DMS 273 (cell line): ENCODE measurements around the gene ELP1.

Experiments used
- DNase-seq: peaks from one replicate; lab custom pipeline; 2025; ENCODE audit not compliant: unreplicated experiment; lab: John Stamatoyannopoulos, UW

ELP1 gene

DNA sequence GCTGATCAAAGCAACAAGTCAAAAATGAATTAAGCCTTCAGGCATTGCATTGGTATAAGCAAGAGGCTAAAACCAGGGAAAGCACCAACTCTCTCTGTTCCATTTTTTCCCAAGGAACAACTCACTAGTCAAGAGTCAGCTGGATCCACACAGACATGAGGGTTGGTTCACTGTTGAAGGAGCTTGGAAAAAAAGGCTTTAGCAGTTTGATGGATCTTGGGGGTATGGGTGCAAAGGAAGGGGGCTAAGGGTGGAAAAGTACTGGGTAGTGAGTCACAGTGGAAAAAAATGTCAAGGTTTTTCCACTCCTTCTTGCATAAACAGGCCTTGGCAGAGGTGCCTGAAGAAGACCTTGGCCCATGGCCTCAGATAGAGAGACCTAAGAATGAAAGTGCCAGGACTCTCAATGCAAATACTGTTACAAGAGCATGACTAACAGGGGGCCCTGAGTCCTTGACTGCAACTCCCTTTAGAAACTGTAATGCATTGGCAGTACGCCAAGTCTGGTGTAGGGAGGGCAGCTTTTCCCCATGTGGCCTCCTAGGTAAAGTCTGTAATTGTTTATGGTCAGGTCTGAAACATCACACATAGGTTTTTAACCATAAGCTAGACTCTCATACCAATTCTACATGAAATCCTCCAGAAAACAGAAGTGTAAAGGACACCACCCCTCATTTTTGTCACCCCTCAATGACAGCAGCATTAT, 48.1 kb downstream of the ELP1 start:
- DNase-seq, result peak; percentile 86

DNA sequence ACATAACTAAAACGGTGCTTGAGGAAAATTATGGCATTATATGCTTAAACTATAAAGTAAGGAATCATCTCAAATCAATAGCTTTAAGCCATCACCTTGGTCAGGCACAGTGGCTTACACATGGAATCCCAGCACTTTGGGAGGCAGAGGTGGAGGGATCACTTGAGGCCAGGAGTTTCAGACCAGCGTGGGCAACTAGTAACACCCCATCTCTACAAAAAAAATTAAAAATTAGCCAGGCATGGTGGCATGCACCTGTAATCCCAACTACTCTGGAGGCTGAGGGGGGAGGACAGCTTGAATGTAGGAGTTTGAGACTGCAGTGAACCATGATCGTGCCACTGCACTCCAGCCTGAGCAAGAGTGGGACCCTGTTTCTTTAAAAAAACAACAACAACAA, 49.2 kb downstream of the ELP1 start:
- DNase-seq, result no peak

DNA sequence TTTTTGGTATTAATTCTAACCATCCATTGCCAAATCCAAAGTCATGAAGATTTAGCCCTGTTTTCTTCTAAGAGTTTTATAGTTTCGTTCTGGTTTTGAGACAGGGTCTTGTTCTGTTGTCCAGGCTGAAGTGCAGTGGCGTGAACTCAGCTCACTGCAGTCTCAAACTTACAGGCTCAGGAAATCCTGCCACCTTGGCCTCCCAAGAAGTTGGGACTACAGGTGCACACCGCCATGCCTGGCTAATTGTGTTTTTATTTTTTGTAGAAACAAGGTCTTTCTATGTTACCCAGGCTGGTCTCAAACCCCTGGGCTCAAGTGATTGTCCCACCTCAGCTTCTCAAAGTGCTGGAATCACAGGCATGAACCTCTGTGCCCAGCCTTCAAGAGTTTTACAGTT, 50.8 kb downstream of the ELP1 start:
- DNase-seq, result no peak

DNA sequence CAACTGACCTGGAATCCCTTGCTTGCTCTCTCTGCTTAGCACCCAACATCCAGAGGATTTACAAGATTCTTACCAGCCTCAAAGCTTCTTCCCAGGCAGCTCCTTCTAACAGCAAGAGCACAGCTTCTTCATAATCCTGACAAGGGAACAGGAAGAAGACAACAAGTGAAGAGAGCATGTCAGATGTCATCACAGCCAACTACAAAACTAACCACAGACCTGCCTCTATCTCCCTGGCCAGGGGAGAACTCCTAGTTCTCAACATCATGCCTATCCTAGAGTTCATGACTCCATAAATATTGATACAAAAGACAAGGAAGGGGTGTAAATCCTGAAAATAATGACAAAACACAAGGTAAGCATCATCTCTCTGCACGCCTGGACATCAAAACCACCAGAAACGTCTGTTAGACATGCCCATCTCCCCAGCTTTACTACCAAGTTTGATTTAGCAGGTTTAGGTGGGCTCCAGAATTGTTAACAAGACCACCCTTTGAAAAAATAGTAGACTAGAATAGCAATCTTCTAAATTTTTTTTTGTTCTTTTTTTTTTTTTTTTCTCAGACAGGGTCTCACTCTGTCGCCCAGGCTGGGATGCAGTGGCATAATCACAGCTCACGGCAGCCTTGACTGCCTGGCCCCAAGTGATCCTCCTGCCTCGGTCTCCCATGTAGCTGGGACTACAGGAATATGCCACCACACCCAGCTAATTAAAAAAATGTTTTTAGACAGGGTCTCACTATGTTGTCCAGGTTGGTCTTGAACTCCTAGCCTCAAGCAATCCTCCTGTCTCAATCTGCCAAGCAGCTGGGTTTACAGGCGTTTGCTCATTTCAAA, 51.7 kb downstream of the ELP1 start:
- DNase-seq, result no peak

DNA sequence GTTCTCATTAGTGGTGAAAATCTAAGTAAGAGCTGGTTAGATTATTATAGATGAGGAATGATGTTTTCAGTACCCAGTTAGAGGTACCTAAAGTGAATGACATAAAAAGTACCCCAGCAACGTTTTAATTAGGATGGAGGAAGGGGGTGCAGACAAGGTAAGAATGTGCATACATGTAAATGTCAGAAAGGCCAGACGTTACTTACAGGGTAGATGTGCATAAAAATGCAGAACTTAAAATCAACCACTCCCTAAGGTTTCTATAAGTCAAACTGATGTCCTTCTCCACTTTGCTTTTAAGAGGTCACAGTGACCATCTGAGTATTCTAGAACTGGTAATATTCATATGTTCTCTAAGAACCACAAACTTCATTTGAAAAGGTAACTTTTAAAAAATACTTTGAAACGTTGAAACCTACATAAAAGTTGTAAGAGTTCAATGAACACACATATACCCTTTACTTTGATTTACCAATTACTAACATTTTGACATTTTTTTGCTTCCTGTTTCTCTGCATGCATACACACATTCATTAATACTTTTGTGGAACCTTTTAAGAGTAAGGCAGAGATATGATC, 53.1 kb downstream of the ELP1 start:
- no peak for DNase-seq

DNA sequence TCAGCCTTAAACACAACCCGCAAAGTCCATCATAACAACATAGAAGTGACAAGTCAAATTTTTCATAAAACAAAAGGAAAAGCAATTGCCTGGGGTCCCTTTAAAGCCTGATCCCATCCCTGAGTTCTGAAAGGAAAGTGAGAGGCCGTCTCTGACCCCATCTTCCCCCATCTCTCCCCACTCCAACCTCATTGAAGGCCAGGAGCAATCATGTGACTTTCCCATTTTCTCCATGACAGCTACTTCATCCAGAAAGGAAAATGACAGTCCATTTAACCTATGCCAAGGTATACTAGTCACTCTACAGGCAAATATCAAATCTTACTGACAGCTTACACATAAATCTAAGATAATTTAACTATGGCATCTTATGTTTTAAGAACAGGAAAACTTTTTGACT, 56.4 kb downstream of the ELP1 start:
- DNase-seq, result no peak

DNA sequence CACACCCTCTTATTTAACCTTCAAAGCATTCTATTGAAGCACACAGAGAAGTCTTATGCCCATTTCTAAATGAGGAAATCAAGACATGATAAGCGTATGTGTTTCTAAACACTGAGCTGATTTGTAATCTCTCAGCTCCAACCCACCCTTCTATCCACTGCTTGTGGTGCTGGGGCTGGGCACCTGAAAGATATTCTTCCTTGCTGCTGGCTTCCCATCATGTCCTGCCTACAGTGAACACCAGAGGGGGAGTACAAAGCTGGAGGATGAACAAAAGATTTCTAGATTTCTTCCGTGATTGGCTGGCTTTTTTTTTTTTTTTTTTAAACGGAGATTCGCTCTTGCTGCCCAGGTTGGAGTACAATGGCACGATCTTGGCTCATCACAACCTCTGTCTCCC, 57.5 kb downstream of the ELP1 start:
- DNase-seq, result no peak

DNA sequence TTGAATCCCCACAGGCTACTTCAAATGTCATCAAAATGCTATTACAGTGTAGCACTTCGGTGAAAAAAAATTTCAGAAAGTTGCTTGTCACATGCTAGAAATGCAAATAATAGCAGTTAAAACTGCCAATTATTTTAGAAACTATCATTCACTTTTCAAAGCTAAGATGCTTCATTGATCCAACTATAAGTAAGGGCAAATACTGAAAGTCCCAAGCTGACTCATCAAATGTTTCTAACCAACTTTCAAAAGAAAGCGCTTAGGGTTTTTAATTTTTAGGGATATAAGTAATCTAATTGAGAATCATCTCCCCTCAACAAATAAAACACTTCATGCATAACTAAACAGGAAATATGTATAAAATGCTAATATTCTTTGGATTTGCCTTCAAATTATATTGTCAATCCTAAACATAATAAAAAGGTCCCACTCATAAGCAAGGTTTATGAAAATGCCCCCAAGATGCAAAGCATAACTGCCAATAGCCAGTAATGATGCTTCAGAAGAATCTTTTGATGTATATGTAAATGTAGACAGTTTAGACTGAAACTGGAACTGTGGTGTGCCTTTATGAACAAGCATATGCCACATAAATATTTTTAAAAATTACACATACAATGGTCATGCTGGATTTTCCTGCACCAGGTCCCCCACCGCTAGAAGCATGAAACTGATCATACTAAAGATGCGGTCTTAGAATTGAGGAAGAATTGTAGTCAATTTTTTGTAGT, 59.7 kb downstream of the ELP1 start:
- DNase-seq, result no peak

DNA sequence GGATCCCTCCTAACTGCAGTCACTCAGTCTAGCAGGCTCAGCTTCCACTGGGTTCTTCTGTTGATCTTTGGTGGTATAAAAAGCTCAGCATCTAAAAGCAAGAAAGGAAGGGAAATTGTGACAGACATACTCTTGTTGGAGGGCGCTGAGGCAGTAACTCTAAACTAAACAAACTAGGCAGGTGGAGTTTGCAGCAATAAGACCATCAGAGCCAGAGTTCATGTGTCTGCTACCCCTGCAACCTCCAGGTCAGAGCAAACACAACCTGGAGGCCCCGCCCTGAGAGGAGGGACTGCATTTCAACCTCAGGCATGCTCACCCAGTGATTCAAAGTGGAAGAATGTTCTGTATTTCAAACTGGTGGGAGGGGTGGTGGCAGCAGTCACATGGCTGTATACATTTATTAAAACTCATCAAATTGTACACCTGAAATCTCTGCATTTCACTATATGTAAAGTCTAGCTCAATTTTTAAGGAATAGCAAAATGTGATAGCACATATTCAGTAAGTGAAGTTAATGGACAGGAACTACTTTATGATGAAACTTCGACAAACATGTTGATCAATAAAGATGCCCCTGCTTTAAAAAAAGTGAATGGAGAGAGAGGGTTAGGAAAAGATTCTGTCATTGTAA, 64.7 kb downstream of the ELP1 start:
- no peak for DNase-seq

DNA sequence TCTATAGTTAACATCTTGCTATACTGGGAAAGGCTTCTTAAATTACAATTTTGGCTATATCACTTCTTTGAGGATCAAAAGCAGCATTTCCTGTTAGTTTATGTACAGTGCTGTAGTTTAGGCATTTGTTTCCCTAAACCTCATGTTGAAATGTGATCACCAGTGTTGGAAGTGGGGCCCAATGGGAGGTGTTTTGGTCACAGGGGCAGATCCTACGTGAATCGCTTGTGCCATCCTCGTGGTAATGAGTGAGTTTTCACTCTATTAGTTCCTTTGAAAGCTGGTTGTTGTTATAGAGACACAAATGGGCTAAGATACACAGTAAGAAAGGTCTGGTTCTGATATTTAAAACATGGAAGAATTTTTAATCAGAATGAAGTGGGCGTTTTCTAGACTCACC, 66.1 kb downstream of the ELP1 start:
- no peak for DNase-seq

DNA sequence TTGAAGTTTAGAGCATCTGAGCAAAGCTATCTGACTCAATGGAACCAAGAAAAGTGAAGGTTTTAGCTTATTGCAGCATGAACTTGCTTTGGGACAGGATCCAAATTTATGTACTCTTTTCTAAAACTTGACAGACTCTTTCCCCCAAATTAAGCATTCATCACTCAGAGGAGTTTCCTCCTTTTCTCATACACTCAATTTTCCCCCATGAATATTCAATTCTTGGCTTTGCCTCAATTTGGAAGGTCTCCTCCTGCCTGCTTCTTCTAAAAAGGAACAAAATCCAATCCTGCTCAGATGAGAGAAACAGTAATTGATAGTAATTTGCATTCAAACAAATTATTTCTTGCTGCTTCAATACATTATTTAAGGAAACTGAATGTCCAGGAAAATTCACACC, 66.8 kb downstream of the ELP1 start:
- no peak for DNase-seq

DNA sequence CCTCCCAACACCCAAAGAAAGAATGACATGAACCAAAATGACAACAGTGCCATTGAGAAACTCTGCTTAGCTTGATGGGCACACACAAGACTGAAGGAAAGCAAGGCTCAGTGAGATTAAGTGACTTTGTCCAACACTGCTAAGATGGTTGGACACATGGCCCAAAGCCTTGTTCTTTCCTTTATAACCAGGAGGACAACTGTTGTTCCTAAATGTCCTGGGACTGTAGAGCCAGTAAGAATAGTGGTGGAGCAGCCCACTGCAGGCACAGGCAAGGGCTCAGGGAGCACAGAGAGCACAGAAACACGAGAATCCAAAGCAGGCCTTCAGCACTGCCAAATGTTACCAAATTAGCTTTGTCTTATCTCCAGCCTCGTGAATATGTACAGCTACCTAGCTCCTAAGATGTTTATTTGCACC, 67.9 kb downstream of the ELP1 start:
- no peak for DNase-seq

DNA sequence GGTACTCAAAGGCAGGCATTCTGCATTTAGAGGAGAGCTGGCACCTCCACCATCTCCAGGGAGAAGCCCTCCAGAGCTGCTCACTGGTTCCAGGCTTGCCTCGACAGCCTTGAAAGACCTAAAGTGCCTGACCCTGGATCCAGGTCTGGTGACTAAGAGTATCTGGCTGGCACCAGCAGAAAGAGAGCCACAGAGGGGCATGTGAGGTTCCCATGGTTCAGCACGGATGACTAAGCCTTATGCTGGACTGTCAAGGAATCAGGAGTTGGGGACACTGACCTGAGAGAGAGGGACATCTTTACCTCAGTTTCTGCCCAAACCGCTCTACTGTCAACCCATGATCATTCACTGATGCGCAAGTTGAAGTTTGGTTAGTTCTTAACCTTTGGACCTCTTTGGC, 68.9 kb downstream of the ELP1 start:
- DNase-seq, result no peak

DNA sequence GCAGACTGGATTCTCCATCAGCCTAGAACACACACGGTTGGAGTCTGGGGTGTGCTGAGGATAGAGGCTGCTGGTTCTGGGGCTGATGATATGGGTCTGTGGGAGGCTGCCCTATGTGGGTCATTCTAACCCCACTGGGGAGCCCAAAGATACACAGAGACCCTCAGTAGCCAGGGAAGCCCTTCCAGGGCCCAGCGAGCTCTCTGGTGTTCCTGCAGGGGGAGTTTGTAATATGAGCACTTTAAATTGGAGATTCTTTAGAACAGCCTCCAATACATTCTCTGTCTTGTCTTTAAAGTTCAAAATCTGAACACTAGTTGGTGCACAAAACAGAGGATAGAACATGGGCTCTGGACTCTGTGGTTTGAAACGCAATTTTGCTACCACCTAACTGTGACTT, 69.5 kb downstream of the ELP1 start:
- peak; percentile 15 for DNase-seq

DNA sequence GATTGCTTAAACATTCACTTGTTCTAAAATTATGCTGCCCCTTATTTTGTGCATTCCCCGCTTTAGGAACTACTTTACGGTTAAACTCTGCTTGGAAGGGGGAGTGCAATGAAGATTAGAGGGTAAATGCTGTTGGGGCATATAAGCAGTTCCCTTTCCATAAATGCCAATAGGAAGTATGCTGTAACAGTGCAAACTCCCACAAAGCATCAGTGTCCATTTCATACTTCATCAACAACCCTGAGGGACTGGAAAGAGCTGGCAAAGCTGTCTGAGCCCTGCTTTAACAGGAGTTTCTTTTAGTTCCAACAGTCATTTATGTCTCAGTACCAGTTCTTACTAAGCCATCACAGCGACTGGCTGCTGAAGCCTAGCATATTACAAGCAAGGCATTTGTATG, 70.0 kb downstream of the ELP1 start:
- DNase-seq, result no peak

DNA sequence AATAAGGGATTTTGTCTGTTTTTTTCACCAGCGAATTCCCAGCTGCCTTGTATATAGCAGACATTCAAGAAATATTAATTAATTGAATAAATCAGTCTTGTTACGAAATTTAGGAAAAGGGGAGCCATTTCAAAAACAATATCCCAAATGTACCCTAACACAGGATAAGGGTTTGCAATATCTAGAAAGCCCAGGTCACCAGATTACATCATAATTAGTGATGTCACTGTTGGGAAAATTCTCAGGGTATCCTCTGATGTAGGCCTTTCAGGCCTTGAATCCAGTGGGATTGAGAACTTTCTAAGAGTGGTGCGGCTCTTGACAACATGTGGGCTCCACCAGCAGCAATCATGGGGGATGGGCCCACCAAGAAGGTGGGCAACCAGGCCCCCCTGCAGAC, 71.9 kb downstream of the ELP1 start, which contains the start of gene ACTL7A:
Gene ACTL7A (plus strand): TSS at position 270 of the 400 bp plus-strand sequence. CDS start 57 bp downstream, at position 327.
- DNase-seq, result no peak

DNA sequence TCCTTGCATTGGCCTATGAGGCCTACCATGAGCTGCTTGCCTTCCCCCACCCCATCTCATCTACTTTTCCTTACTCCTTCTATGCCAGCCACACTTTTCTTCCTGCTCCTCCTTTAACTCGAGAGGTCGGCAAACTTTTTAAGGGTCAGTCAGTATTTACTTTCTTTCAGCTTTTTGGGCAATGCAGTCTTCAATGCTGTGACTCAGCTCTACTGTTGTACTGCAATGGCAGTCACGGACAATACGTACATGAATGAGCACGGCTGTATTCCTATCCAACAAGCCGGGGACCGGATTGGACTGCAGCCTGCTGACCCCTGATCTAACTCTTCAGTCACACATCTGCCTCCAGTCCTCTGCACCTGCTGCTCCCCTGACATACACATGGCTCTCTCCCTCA, 72.5 kb downstream of the ELP1 start:
- DNase-seq, result no peak

DNA sequence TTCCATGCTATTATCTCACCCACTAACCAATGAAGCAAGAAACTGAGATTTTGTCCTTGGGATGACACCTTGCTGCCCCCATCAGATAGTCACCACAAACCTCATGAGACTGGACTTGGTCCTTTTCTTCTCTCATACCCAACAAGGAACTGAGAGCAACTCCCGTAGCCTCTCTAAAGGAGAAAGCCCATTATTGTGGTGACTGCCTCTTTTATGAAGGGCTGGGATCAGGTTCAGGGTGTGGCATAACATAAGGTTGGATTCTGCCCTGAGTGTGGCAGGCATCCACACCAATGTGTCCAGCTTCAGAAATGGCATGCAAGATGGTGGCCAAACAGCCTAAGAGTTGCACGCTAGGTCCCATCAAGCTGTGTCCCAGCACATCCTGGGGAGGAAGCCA, 73.2 kb downstream of the ELP1 start:
- DNase-seq, result no peak

DNA sequence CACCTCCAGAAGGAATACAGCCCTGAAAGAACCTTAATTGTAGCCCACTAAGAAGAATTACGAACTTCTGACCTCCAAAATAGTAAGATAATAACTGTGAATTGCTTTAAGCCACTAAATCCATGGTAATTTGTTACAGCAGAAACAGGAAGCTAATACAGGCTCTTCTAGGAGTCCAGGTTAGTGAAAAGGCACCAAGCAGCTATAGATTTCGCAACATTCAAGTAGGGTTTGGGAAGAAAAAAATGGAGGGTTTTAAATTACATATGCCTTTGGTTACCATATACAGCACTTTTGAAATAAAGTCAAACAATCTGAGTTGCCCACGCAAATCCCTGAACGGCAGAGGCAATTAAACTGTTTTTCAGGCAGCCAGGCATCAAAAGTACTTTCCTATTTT, 73.6 kb downstream of the ELP1 start:
- no peak for DNase-seq

DNA sequence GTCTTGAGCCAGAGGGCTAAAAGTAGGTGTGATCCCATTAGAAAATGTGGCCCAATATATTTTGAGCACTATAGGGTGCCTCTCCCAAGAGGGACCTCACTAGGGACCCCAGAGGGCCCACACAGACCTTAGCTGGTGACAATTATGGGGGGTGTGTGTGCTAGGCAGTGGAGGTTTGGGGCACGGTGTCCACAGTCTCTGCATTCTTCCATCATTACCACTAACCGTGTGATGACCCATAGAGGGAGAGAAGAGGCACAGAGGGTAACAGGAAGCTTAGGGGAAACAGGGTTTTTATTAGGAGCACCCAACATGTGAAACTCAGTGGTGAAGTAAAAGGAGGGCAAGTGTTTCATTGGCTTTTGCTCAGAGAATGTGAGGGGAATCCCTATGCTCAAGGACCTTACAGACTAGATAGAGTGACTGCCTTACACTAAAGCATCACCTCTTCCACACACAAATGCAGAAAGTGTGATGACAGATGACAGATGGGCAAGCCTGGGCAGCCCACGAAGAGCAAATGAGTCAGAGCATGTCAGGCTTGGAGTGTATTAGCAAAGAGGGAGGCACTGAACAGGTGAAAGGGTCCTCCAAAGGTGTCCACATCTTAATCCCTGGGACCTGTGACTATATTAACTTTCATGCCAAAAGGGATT, 74.3 kb downstream of the ELP1 start:
- peak; percentile 29 for DNase-seq
